Ovary (tissue), 9 donors: ENCODE results near the gene GFER. TPM values are rescaled to one million over a fixed set of nuclear protein-coding genes. Genes with fewer than 3 reads are reported as not detected.

Experiments used
- DNase-seq, 5 donors: peaks; one replicate each; pipeline ENCODE4 v3.0.0-alpha.2; 2019 to 2020
- H3K27ac ChIP-seq, 2 donors: fragments of 200-600 bp; one replicate each; pipeline versions ENCODE4 v1.5.1 to v1.8.0; 2019 to 2022
- H3K27me3 ChIP-seq: fragments of 200-600 bp; one replicate; pipeline ENCODE4 v1.8.0; 2022
- H3K36me3 ChIP-seq: fragments of 200-600 bp; sonication (generic); one replicate; pipeline ENCODE4 v1.5.1; 2019
- H3K4me1 ChIP-seq: one replicate; pipeline ENCODE4 v1.8.1; 2013; ENCODE audit warnings: mild to moderate bottlenecking, moderate library complexity; ENCODE audit not compliant: insufficient read depth
- H3K4me3 ChIP-seq: fragments of 200-600 bp; sonication (generic); one replicate; pipeline ENCODE4 v1.5.1; 2017
- H3K9me3 ChIP-seq, 2 donors: fragments of 200-600 bp in 1 of 2; sonication (generic) in 1 of 2; one replicate each; pipeline versions ENCODE4 v1.5.1 to v1.8.1; 2013 to 2019; ENCODE audit warnings: mild to moderate bottlenecking in 1 of 2, moderate library complexity in 1 of 2
- EP300 ChIP-seq: sonication (generic); formaldehyde crosslinking; IDR thresholded peaks from one replicate; pipeline ENCODE4 v1.6.1; 2017; ENCODE audit warnings: antibody characterized with exemption
- POLR2A ChIP-seq: fragments of 450-650 bp; IDR thresholded peaks from one replicate; pipeline ENCODE4 v1.6.1; 2017; ENCODE audit warnings: antibody characterized with exemption, mild to moderate bottlenecking, moderate library complexity
- WGBS, 3 donors: extraction: QIAGEN DNeasy Blood & Tissue Kit in 1 of 3; methylation state at CpG; one replicate each; pipeline versions ENCODE4 v1.1.5 to v1.1.7; 2013 to 2017; 5-methylcytosine and 5-hydroxymethylcytosine counted together
- intact Hi-C, 4 donors: fragments of 100-400 bp; cut with DNase I; formaldehyde crosslinking; loops; one replicate each; pipeline versions ENCODE4 v1.11.0 to v1.15.1; 2022 to 2023
- polyA plus RNA-seq, 2 donors: library from polyadenylated mRNA; stranded (reverse); fragments of 200-250 nt in 1 of 2; fragments of 350-450 nt in 1 of 2; fragmentation: Illumina TruSeq in 1 of 2; extraction: RNeasy Lipid Tissue Mini Kit (QIAGEN cat#74804) in 1 of 2; gene quantifications; one replicate each; pipeline ENCODE4 v1.2.3, GENCODE V29; 2013 to 2014
- total RNA-seq, 7 donors: library from RNA; depleted of rRNA in 2 of 7; stranded (reverse); fragments of >200 nt in 2 of 7; fragmentation: NEBNext Ultra II Directional in 3 of 7; extraction: Animal tissue kit (Norgen Biotek cat#: 25700) in 3 of 7; gene quantifications; one replicate each; pipeline versions ENCODE4 v1.1.0 to v1.2.4, GENCODE V29; 2016 to 2023
- TF ChIP-seq, protein P1 (sequence below), 3 donors: fragments of 450-650 bp in 2 of 3; fragments of 200-600 bp in 1 of 3; IDR thresholded peaks; one replicate each; pipeline versions ENCODE4 v1.5.1 to v1.8.0; 2016 to 2022; ENCODE audit warnings: antibody characterized with exemption in 3 of 3, mild to moderate bottlenecking in 1 of 3
- donor health status: DM: no; HTN: no; CAD: no; lungs with moderate emphysema.
- donor health status: DM: no; HTN: no; CAD: no.
- donor health status: Bipolar disorder and iron deficiency.
- donor health status: DM: yes; HTN: yes; CAD: no.
- donor health status: DM: no; HTN: no; CAD: no.
- donor health status: DM: yes; HTN: yes; CAD: no.

Gene GFER
- total and polyA plus RNA-seq, 9 donors = 6.1 to 18.5 (median 14.0) TPM

DNA sequence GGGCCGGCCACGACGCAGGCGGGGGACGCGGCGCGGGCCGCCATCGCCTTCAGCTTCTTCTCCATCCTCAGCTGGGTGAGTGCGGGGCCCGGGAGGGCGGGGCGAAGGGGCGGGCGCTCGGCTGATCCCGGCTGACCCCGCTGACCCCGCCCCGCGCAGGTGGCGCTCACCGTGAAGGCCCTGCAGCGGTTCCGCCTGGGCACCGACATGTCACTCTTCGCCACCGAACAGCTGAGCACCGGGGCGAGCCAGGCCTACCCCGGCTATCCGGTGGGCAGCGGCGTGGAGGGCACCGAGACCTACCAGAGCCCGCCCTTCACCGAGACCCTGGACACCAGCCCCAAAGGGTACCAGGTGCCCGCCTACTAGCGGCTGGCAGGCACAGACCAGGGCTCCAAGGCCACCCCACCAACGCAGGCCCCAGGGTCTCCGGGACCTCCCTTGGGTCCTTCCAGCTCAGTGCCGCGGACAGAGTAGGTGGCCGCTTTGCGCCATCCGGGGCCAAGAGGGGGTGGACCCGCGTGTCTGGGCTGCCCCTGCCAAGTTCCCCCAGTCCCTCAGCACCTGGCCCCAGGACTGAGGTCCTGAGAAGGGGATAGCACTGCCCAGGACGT lies 8.8 kb downstream of the GFER start:
- TF ChIP-seq POLR2A (no peak), EP300 (no peak)
- TF ChIP-seq, protein P1, sequence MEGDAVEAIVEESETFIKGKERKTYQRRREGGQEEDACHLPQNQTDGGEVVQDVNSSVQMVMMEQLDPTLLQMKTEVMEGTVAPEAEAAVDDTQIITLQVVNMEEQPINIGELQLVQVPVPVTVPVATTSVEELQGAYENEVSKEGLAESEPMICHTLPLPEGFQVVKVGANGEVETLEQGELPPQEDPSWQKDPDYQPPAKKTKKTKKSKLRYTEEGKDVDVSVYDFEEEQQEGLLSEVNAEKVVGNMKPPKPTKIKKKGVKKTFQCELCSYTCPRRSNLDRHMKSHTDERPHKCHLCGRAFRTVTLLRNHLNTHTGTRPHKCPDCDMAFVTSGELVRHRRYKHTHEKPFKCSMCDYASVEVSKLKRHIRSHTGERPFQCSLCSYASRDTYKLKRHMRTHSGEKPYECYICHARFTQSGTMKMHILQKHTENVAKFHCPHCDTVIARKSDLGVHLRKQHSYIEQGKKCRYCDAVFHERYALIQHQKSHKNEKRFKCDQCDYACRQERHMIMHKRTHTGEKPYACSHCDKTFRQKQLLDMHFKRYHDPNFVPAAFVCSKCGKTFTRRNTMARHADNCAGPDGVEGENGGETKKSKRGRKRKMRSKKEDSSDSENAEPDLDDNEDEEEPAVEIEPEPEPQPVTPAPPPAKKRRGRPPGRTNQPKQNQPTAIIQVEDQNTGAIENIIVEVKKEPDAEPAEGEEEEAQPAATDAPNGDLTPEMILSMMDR (IDR thresholded peaks at IDR 0.05) = no peak
- intact Hi-C loops = no loop called here
- Histone ChIP-seq H3K36me3 (no peaks in the 10 kb centered on the region), H3K9me3 (no peaks in the 10 kb centered on the region), H3K4me3 (no peak overlapping the region), H3K27ac (no peak overlapping the region), H3K4me1 (peaks cover 8% of the 10 kb centered on the region), H3K27me3 (no peaks in the 10 kb centered on the region)
- peak in 2 of 5 donors; percentile 62 to 69 for DNase-seq
- 44 to 48% (median 44%) methylated on average over 48 to 50 of the region's 50 CpGs for whole genome bisulfite sequencing, 3 donors

DNA sequence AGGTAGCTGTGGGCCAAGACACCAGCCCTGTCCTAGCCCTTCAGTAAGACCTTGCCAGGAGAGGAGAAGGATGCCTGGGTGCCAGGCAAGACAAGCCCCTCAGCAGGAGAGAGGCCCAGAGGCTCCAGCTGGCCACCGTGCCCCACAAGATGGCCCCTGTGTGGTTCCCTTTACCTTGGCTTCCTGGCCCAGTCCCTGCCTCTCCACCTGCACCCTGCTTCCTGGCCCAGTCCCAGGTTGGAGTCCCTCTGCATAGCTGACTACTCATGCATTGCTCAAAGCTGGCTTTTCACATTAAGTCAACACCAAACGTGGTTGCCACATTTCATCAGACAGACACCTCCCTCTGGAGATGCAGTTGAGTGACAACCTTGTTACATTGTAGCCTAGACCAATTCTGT lies 9.7 kb downstream of the GFER start:
- 76 to 82% (median 78%) methylated on average over 2 of the region's 2 CpGs for WGBS, 3 donors
- Histone ChIP-seq H3K27me3 (no peaks in the 10 kb centered on the region), H3K4me1 (peaks cover 12% of the 10 kb centered on the region), H3K4me3 (no peak overlapping the region), H3K36me3 (no peaks in the 10 kb centered on the region), H3K9me3 (no peaks in the 10 kb centered on the region), H3K27ac (no peak overlapping the region)
- TF ChIP-seq POLR2A (no peak), EP300 (no peak)
- TF ChIP-seq, protein P1 (IDR thresholded peaks at IDR 0.05) = no peak
- intact Hi-C loops = no loop called here
- peak in 1 of 5 donors; percentile 35 for DNase-seq

DNA sequence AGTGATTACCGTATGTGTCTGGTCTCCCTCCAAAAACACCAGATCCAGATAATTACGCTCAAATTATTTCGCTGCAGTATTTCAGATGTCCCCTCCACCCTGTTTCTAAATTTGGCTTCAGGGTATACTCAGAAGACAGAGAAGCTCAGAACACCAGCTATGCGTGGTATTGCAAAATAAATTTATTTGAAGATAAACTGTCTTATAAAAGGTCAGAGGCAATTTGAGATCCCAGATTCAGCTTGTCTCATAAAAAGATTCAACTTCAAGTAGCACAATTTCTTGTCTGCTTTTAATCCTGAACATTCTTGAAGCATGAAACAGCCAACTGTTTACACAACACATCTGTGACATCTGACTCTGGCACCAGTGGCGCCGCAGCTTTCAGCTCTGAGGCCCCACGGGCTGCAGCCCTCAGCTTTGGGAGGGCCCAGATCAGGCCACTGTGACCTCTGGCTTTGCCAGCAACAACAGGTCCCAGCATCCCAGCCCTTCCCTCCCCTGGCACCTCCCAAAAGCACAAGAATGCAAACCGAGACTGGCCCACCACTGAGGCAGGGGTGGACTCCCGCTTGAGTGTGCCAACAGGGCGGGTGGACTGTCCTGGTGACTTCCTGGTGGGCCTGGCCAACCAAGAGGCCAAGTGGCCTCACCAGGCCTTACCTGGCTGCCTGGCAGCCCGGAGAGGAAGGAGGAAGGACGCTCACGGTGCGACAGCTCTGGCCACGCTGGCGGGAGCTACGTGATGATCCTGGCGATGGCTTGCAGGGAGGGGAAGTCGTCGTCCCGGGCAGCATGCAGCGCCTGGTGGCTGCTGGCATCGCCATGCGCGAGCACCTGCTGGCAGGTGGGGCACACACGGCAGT lies 13.7 kb downstream of the GFER start:
- DNase-seq = peak in 1 of 5 donors; percentile 52
- Histone ChIP-seq H3K9me3 (no peaks in the 10 kb centered on the region), H3K4me3 (no peak overlapping the region), H3K27me3 (no peaks in the 10 kb centered on the region), H3K27ac (peak overlapping the region in 1 of 2 donors; percentile 26), H3K36me3 (no peaks in the 10 kb centered on the region), H3K4me1 (peaks cover 6% of the 10 kb centered on the region)
- 61 to 79% (median 64%) methylated on average over 26 of the region's 26 CpGs for WGBS, 3 donors
- intact Hi-C loops = no loop called here
- TF ChIP-seq, protein P1 (IDR thresholded peaks at IDR 0.05) = no peak
- TF ChIP-seq EP300 (no peak), POLR2A (no peak)

DNA sequence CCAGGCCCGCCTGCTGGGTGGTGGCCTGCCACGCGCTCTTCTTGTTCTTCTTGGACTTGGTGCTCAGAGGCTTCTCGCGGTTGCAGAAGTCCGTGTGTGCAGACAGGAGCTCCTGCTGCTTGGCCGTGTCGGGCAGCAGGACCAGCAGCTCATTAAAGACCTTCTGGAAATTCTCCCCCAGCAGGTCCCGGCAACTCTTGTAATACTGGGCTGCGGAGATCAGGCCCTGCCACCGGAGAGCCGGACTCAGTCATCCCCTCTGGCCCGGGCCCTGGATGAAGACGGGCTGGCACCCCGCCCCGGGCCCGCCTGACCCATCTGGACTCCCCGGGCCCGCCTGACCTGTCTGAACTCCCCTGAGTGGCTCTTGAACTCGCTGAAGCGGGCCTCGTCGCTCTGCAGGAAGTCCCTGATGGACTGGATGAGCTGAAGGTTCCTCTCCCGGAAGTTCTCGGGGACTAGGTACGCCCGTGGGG lies 14.4 kb downstream of the GFER start:
- intact Hi-C loops = no loop called here
- Histone ChIP-seq H3K27ac (no peak overlapping the region), H3K4me3 (no peak overlapping the region), H3K27me3 (no peaks in the 10 kb centered on the region), H3K36me3 (no peaks in the 10 kb centered on the region), H3K9me3 (no peaks in the 10 kb centered on the region), H3K4me1 (peaks cover 6% of the 10 kb centered on the region)
- TF ChIP-seq, protein P1 (IDR thresholded peaks at IDR 0.05) = no peak
- TF ChIP-seq POLR2A = no peak
- TF ChIP-seq EP300 = no peak
- 87 to 91% (median 91%) methylated on average over 26 to 27 of the region's 27 CpGs for WGBS, 3 donors
- peak in 2 of 5 donors; percentile 20 to 40 for DNase-seq
